Stimulated activated naive CD4-positive, alpha-beta T cell treated with Interleukin-2 at 50 U/mL for 16 hours (primary cell): ENCODE results near the gene FAM131A.

ENCODE experiments used
- DNase-seq: peaks from one replicate; lab custom pipeline; 2025; lab: John Stamatoyannopoulos, UW

FAM131A gene

DNA sequence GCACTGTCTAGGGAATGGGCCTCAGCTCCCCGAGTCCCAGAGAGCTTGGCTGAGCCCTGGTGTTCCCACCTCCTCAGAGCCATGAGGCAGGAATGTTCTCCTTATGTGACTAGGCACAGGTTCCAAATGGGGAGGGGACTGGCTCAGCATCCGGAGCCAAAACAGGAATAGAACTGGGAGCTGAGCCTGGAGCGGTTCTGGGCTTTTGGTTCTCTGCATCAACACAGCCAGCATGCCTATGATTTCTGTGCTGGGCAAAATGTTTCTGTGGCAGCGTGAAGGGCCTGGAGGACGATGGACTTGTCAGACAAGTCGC lies at the start of gene FAM131A:
Gene FAM131A, plus strand, starts transcription at position 202 of the 316 bp plus-strand sequence. Its CDS starts 31 bp downstream, at position 233.
- DNase-seq, result no peak

- DNase-seq, result peak; percentile 42
Observed at GRCh38 chr3:184289426-184289938, 47.9 kb upstream of the FAM131A start.

DNA sequence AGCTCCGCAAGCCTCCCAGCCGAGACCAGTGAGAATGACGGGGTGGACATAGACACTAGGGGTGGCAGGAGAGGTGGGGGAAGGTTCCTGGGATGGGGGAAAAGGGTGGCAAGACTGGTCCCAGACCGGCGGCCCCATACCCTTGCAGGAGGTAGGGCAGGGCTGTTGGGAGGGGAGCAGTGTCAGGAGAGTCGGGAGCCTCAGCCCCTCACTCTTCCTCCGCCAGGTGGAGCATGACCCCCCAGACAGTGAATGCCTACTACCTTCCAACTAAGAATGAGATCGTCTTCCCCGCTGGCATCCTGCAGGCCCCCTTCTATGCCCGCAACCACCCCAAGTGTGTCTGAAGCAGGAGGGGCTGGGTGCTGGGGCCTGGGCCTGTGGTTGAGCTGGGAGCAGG lies 47.1 kb upstream of the FAM131A start:
- DNase-seq, result no peak

- DNase-seq, result no peak
Observed at GRCh38 chr3:184291044-184291737, 46.2 kb upstream of the FAM131A start.

DNA sequence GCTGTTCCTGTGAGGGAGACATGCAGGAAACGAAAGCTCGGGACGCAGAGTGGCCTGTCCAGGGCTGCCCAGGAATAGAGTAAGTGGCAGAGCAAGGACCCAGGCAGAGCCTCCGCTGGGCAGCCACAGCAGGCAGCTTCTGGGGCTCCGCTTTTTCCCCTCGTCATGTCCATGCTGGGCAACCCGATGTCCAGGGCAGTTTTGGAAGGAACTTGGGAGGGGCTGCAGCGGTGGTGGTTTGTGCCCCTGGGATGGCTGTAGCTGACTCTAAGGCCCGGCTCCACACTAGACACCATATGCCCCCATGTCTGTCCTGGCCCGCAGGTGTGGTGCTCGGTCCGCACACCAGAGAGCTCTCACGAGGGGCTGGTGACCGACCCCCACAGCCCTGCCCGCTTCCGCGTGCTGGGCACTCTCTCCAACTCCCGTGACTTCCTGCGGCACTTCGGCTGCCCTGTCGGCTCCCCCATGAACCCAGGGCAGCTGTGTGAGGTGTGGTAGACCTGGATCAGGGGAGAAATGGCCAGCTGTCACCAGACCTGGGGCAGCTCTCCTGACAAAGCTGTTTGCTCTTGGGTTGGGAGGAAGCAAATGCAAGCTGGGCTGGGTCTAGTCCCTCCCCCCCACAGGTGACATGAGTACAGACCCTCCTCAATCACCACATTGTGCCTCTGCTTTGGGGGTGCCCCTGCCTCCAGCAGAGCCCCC lies 45.5 kb upstream of the FAM131A start:
- DNase-seq, result no peak

GRCh38 chr3:184295771-184296170 lies 41.6 kb upstream of the FAM131A start:
- no peak for DNase-seq

GRCh38 chr3:184296616-184297015 lies 40.8 kb upstream of the FAM131A start:
- DNase-seq, result no peak

DNA sequence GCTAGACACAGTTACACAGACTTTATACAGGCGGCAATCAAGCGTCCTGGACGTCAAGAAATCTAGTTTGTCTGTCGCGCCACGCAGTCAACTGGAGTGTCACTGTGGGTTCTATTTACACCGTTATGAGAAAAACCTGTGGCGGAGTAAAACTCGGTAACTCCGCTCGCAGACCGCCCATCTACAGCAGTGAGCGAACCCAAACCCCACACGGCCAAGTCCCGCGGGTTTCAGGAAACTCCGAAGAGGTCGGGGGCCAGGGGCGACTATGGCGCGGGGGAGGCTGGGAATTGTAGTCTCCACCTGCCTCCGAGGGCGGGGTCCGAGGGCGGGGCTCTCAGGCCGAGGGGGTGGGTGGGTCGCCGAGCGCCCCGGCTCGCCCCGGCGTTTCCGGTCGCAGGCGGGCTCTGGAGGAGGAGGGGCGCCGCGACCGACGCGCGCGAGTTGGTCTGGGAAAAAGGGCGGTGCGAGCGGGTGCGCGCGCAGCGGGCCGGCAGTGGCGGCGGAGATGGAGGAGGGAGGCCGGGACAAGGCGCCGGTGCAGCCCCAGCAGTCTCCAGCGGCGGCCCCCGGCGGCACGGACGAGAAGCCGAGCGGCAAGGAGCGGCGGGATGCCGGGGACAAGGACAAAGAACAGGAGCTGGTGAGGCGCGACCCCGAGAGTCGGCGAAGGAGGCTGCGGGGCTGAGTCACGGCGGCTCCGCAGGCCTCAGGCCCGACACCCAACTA lies 38.5 kb upstream of the FAM131A start, which contains the start of gene PSMD2:
Gene PSMD2, plus strand, starts transcription at position 483 of the 729 bp plus-strand sequence. Its CDS starts 26 bp downstream, at position 509.
- peak; percentile 99 for DNase-seq

DNA sequence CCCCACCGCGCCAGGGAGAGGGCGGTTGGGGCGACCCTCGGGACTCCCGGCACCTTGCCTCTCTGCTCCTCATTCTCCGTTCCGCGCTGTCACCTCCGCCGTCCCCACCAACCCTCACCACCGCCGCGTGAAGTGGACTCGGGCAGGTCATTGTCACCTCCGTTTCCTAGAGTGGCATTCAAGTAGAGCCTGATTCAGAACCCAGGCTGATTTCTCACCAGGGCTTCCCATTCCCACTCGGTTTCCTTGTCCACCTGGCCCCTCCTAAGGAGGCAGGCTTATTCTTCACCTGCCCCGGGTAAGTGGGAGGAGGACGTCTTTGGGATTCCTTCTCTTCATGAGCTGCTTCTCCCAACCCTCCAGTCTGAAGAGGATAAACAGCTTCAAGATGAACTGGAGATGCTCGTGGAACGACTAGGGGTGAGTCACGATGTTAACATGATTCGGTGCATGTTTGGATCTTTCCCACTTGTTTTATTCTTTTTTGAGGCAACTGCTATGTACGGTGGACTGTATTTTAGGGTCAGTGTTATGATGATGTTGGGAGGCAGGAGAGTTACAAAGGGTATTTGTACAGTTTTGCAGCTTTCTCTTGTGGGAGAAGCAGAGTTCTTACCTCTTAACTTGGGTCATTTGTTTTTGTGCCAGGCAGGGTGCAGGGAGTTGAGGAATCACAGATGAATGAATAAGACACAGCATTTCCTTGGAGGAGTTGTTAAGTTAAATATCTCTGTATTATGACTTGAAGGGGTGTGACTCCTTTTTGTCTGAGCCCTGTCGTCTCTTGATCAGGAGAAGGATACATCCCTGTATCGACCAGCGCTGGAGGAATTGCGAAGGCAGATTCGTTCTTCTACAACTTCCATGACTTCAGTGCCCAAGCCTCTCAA lies 37.7 kb upstream of the FAM131A start:
- DNase-seq, result no peak

DNA sequence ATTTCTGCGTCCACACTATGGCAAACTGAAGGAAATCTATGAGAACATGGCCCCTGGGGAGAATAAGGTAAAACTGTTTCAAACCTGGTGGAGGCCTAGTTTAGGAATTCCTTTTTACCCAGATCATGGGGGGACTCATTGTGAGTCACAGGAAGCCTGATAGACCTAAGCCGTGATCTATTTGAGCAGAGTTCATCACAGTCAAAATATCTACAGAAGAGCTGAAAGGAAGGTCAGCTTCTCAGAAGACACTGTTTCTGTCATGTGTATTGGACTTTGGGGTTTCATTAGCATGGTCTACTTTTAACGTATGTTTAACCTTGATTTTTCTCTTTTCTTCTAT lies 37.1 kb upstream of the FAM131A start:
- DNase-seq, result no peak

- DNase-seq, result no peak
Observed at GRCh38 chr3:184305577-184305976, 31.8 kb upstream of the FAM131A start.

GRCh38 chr3:184306341-184306972 lies 30.9 kb upstream of the FAM131A start:
- DNase-seq, result no peak

DNA sequence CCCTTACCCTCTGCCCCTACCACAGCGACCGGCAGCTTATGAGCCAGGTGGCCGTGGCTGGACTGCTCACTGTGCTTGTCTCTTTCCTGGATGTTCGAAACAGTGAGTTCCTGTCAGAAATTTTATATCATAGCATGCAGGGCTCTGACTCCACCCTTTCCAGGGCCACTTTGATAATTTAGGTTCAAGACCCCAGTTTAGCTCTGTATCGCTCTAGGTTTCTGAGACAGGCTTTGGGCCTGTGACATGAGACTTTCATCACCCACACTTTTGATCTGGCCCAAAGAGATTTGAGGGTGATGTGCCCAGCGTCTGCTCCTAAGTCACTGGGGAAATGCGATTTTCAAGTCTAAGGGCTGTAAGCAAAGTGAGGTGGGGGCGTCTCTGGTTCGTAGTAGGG lies 29.5 kb upstream of the FAM131A start:
- DNase-seq, result no peak

DNA sequence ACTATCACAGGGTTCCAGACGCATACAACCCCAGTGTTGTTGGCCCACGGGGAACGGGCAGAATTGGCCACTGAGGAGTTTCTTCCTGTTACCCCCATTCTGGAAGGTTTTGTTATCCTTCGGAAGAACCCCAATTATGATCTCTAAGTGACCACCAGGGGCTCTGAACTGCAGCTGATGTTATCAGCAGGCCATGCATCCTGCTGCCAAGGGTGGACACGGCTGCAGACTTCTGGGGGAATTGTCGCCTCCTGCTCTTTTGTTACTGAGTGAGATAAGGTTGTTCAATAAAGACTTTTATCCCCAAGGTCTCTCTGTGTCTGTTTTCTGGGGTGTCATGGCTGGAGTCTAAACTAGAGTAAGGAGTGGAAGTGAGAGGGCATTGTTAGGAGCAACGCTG lies 28.7 kb upstream of the FAM131A start:
- DNase-seq, result no peak

DNA sequence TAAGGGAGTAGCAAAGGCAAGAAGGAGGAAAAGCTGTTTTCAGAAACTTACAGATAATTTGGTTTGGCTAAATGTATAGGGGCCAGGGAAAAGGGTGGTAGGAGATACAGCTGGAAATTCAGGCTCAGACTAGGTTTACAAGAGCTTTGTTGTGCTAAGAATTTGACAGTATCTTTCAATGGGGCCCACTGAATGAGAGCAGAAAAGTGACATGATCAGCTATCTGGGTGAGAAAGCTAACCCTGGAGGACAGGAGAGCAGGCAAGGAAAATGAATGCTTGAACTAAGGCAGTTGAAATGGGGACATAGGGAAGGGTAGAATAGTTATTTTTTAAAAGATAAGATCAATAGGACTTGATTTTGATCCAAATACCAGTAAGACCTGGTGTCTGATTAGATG lies 25.8 kb upstream of the FAM131A start:
- no peak for DNase-seq

GRCh38 chr3:184314363-184314699 lies 23.1 kb upstream of the FAM131A start, which contains the start of gene EIF4G1:
EIF4G1 (plus strand) TSS chr3:184314606; CDS start chr3:184315797, 1,191 bp downstream.
- DNase-seq, result peak; percentile 93

- DNase-seq, result peak; percentile 64
Observed at GRCh38 chr3:184314700-184315542, 22.5 kb upstream of the FAM131A start.

GRCh38 chr3:184315543-184315867 lies 21.9 kb upstream of the FAM131A start:
- no peak for DNase-seq

DNA sequence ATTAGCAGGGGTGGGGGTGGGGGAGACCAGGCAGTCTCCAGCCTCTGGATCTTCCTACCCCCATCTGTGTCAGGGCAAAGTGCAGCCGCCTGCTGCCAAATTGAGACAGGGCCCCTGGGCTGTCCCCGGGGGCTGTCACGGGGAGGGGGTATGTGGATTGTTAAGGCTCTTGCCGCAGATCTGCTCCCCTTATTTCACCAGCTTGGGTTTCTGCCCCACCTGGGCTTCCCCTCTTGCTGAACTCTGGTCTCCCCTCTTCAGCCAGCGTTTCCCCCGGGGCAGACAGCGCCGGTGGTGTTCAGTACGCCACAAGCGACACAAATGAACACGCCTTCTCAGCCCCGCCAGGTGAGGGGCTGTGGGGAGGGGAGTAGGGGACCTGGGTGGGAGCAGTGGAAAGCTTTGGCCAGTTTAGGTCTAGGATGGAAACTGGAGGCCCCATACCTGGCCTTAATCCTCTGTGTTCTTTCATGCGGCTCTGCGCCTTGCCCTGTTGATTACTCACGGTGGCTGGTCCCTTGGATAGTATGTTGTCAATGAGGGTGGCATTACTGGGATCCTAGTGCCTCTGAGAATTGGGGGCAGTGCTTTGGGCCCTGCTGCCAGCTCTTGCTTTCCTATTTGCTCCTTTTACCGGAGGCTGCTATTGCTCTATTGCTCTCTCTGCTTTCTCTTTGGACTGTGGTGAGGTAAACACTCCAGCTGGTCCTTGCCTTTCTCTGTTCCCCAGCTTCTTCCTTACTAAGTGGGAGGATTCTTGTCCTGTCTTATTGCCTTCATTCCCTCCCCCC lies 21.3 kb upstream of the FAM131A start:
- no peak for DNase-seq

GRCh38 chr3:184316792-184317191 lies 20.6 kb upstream of the FAM131A start:
- DNase-seq, result no peak
